Measurements from ENCODE around the gene RGS12. TPM values are rescaled to one million over a fixed set of nuclear protein-coding genes. Genes with fewer than 3 reads are reported as not detected.

The RGS12 gene
- total RNA-seq, 1 experiment from 2014 or later, result 48.5 TPM

DNA sequence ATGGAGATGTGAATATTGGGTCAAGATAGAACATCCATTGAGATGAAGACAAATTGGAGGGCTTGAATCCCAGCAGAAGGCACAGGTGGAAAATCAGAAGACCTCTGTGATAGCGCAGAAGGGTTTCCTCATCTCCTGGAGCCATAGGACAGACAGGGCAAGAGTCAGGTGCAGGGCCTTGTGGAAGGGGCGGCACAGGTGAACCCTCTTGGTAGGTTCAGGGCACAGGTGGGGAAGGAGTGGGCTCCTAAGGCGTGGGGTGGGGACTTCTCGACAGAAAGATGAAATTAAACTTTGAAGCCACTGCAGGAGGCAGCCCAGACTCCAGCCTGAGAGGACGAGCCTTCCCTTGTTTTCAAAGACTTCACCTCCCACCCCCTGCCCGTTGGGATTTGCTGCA lies 9.3 kb upstream of the RGS12 start:
- no peak overlapping the region for H3K27ac ChIP-seq
- no peaks in the 10 kb centered on the region for H3K36me3 ChIP-seq
- H3K4me3 ChIP-seq, result no peak overlapping the region
- no peak for DNase-seq (ENCODE audit: low read depth in 1 of 2, low spot score in 2 of 2)
- no peaks in the 10 kb centered on the region for H3K9me3 ChIP-seq (replicated peaks)
- H3K27me3 ChIP-seq (replicated peaks), result no peaks in the 10 kb centered on the region
- no peaks in the 10 kb centered on the region for H3K4me1 ChIP-seq (replicated peaks)

- Histone ChIP-seq H3K9me3 (replicated peaks) (no peaks in the 10 kb centered on the region), H3K4me3 (no peak overlapping the region), H3K36me3 (no peaks in the 10 kb centered on the region), H3K4me1 (replicated peaks) (no peaks in the 10 kb centered on the region), H3K27me3 (replicated peaks) (no peaks in the 10 kb centered on the region), H3K27ac (no peak overlapping the region)
- no peak for DNase-seq (ENCODE audit: low read depth in 1 of 2, low spot score in 2 of 2)
Observed at GRCh38 chr4:3283916-3284315, 8.9 kb upstream of the RGS12 start.

- H3K9me3 ChIP-seq (replicated peaks), result no peaks in the 10 kb centered on the region
- H3K4me1 ChIP-seq (replicated peaks), result no peaks in the 10 kb centered on the region
- H3K27ac ChIP-seq, result no peak overlapping the region
- no peaks in the 10 kb centered on the region for H3K27me3 ChIP-seq (replicated peaks)
- DNase-seq (ENCODE audit: low read depth in 1 of 2, low spot score in 2 of 2), result peak in 1 of 2 experiments; percentile 3
- no peak overlapping the region for H3K4me3 ChIP-seq
- H3K36me3 ChIP-seq, result no peaks in the 10 kb centered on the region
Observed at GRCh38 chr4:3284734-3285557, 7.9 kb upstream of the RGS12 start.

DNA sequence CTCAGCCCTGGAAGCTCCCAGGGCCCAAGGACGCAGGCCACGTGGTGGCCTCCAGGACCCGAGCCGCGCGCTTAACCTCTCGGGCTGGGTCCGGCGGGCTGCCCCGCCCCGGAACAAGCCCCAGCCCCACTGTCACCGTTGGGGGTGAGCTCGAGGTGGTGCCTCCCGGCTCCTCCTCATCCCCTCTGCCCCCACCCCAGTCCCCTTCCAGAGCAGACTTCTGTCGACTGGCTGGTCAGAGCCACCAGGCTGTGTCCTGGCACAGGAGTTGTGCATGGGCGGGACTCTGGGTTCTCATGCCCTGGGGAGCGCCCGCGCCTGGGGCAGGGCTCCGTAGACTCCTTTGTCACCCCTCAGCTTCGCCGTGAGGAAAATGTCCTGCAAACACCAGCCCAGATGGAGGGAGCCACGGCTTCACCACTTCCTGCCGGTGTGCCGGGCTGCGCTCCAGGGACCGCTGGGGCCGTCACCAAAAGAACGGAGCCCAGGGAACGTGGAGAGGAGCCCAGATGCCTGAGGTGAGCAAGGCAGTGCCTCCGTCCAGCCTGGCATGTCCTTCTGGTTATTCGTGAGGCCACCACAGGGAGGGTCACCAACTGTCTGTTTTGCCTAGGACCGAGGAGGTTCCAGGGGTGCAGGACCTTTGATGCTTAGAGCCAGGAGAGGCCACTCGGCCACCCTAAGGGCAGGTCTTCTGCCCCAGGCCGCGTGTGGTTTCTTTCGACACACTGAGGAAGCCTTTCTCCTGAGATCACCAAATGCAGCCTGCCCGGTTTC lies 7.1 kb upstream of the RGS12 start:
- no peaks in the 10 kb centered on the region for H3K9me3 ChIP-seq (replicated peaks)
- H3K4me1 ChIP-seq (replicated peaks), result no peaks in the 10 kb centered on the region
- H3K27me3 ChIP-seq (replicated peaks), result no peaks in the 10 kb centered on the region
- no peak overlapping the region for H3K27ac ChIP-seq
- peak in 1 of 2 experiments; percentile 19 for DNase-seq (ENCODE audit: low read depth in 1 of 2, low spot score in 2 of 2)
- H3K36me3 ChIP-seq, result no peaks in the 10 kb centered on the region
- H3K4me3 ChIP-seq, result no peak overlapping the region

DNA sequence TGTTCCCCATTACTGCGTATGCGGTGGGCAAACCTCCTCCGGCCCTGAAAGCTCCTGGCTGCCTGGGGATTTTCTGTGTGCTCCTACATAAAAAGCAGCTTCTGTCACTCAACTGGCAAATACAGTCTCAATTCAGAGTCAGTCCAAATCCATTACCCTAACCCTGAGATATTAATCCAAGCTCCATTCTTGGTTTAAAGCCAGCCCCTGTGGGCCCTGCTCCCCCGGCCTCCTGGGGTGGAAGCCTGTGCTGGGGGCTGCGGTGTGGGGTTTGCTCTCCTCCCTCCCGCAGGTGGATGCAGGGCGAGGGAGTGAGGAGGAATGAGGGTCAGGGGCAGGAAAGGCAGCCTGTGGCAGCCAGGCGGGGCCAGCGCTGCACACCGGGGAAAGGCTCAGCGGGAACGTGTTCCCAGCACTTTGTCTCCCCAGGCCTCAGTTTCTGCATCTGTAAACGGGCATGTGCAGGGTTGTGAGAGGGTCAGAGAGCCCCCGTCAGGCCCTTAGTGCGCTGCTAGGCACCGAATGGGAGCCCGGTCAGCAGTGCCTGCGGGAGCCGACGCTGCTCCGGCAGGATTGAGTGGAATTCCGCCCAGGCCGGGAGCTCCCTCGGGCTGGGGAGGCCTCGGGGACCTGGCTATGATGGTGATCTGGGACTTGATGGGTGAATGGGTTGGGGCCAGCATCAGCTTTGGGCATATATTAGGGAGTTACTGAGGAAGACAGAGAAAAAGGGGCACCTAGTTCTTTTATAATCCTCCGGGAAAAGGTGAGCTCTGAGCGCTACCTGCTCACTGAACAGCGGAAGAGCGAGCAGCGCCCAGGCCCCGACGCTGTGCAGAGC lies 6.3 kb upstream of the RGS12 start:
- peak in 1 of 2 experiments; percentile 11 for DNase-seq (ENCODE audit: low read depth in 1 of 2, low spot score in 2 of 2)
- Histone ChIP-seq H3K27me3 (replicated peaks) (no peaks in the 10 kb centered on the region), H3K4me3 (no peak overlapping the region), H3K36me3 (no peaks in the 10 kb centered on the region), H3K27ac (no peak overlapping the region), H3K9me3 (replicated peaks) (no peaks in the 10 kb centered on the region), H3K4me1 (replicated peaks) (peaks cover 2% of the 10 kb centered on the region)

- H3K9me3 ChIP-seq (replicated peaks), result no peaks in the 10 kb centered on the region
- DNase-seq (ENCODE audit: low read depth in 1 of 2, low spot score in 2 of 2), result peak in 1 of 2 experiments; percentile 22
- peaks cover 6% of the 10 kb centered on the region for H3K4me1 ChIP-seq (replicated peaks)
- H3K27ac ChIP-seq, result no peak overlapping the region
- H3K4me3 ChIP-seq, result no peak overlapping the region
- no peaks in the 10 kb centered on the region for H3K27me3 ChIP-seq (replicated peaks)
- H3K36me3 ChIP-seq, result peaks cover 4% of the 10 kb centered on the region; the same call in 1 of the 2 replicates
Observed at GRCh38 chr4:3287271-3287971, 5.4 kb upstream of the RGS12 start.

DNA sequence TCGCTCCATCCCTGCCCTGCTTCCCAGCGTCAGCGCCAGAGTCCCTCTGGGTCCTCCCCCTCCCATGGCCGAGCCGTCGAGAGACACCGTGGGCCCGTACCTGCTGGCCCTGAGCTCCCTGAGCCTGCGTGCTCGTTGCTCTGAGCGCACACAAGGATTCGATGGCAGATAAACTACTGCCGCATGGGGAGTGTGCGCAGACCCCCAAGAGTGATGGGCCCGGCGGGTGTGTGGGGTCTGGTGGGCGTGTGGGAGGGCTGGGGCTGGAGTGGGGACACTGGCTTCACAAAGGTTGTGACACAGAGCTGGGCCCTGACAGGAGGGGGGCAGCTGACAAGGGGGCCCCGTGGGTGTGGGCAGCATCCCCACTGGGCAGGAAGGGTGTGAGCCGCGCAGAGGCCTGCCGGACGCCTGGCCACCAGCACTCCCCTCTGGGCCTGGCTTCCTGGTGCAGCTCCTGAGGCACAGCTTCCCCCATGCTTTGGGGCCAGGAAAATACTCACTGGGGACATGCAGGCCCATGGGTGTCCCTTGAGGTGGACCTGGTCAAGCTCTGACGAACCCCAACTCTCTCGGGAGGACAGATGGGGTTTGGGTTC lies 4.8 kb upstream of the RGS12 start:
- H3K36me3 ChIP-seq, result peaks cover 5% of the 10 kb centered on the region; the same call in 1 of the 2 replicates
- H3K9me3 ChIP-seq (replicated peaks), result no peaks in the 10 kb centered on the region
- H3K27me3 ChIP-seq (replicated peaks), result no peaks in the 10 kb centered on the region
- no peak overlapping the region for H3K4me3 ChIP-seq
- peak in 1 of 2 experiments; percentile 25 for DNase-seq (ENCODE audit: low read depth in 1 of 2, low spot score in 2 of 2)
- peaks cover 6% of the 10 kb centered on the region for H3K4me1 ChIP-seq (replicated peaks)
- H3K27ac ChIP-seq, result no peak overlapping the region

GRCh38 chr4:3288571-3289094 lies 4.2 kb upstream of the RGS12 start:
- Histone ChIP-seq H3K4me1 (replicated peaks) (peaks cover 6% of the 10 kb centered on the region), H3K4me3 (no peak overlapping the region)

DNA sequence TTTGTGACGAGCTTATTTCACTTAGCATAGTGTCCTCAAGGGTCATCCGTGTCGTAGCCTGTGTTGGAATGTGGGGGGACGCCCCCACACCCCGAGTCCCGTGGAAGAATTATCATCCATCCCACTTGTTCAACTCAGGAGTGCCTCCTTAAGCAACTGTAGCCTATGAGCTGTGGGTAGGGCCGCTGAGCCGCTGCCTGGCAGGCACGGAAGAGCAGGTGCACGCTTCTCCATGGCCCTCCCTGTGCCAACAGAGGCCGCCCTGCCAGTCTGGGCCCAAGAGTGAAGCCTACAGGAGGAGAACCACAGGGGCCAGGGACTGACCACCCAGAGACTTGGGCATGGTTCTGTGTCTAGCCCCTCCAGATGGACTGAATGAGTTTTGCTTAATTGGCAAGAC lies 2.3 kb upstream of the RGS12 start:
- Histone ChIP-seq H3K27me3 (replicated peaks) (no peaks in the 10 kb centered on the region), H3K36me3 (peaks cover 5% of the 10 kb centered on the region; the same call in 1 of the 2 replicates), H3K27ac (no peak overlapping the region), H3K4me1 (replicated peaks) (peaks cover 11% of the 10 kb centered on the region), H3K9me3 (replicated peaks) (no peaks in the 10 kb centered on the region), H3K4me3 (no peak overlapping the region)
- DNase-seq (ENCODE audit: low read depth in 1 of 2, low spot score in 2 of 2), result peak in 1 of 2 experiments; percentile 16

More at GRCh38 chr4:3288571-3289094, 4.2 kb upstream of the RGS12 start:
- H3K36me3 ChIP-seq, result peaks cover 5% of the 10 kb centered on the region; the same call in 1 of the 2 replicates
- H3K27me3 ChIP-seq (replicated peaks), result no peaks in the 10 kb centered on the region
- no peaks in the 10 kb centered on the region for H3K9me3 ChIP-seq (replicated peaks)
- H3K27ac ChIP-seq, result no peak overlapping the region
- DNase-seq (ENCODE audit: low read depth in 1 of 2, low spot score in 2 of 2), result peak in 1 of 2 experiments; percentile 24

DNA sequence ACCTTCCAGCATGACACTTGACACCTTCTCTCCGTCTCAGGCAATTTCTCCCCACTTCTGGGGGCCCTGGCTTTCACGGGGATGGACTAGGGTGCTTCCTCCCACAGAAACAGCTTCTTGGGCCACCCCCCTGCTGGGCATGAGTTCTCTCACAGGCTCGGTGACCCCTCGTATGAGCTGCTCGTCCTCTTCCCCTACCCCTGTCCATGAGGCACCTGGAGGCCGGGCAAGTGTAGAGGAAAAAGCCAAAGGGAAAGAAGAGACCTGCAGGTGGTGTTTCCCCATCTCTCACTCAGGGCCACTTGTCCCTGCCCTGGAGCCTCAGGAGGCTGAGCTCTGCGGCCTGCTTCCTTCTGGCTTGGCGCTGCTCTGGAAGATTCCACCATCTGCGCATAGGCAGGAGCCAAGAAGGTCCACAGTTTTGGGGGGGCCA lies 1.9 kb upstream of the RGS12 start:
- DNase-seq (ENCODE audit: low read depth in 1 of 2, low spot score in 2 of 2), result peak in 1 of 2 experiments; percentile 13
- Histone ChIP-seq H3K9me3 (replicated peaks) (no peaks in the 10 kb centered on the region), H3K27ac (no peak overlapping the region), H3K4me3 (no peak overlapping the region), H3K36me3 (peaks cover 5% of the 10 kb centered on the region; the same call in 1 of the 2 replicates), H3K27me3 (replicated peaks) (no peaks in the 10 kb centered on the region), H3K4me1 (replicated peaks) (peaks cover 11% of the 10 kb centered on the region)

GRCh38 chr4:3291411-3291968 lies 1.3 kb upstream of the RGS12 start:
- H3K9me3 ChIP-seq (replicated peaks), result no peaks in the 10 kb centered on the region
- peak overlapping the region; percentile 51; the same call in 1 of the 2 replicates for H3K27ac ChIP-seq
- H3K27me3 ChIP-seq (replicated peaks), result no peaks in the 10 kb centered on the region
- H3K4me1 ChIP-seq (replicated peaks), result peaks cover 11% of the 10 kb centered on the region
- H3K36me3 ChIP-seq, result peaks cover 5% of the 10 kb centered on the region; the same call in 1 of the 2 replicates
- H3K4me3 ChIP-seq, result peak overlapping the region; percentile 75
- no peak for DNase-seq (ENCODE audit: low read depth in 1 of 2, low spot score in 2 of 2)

DNA sequence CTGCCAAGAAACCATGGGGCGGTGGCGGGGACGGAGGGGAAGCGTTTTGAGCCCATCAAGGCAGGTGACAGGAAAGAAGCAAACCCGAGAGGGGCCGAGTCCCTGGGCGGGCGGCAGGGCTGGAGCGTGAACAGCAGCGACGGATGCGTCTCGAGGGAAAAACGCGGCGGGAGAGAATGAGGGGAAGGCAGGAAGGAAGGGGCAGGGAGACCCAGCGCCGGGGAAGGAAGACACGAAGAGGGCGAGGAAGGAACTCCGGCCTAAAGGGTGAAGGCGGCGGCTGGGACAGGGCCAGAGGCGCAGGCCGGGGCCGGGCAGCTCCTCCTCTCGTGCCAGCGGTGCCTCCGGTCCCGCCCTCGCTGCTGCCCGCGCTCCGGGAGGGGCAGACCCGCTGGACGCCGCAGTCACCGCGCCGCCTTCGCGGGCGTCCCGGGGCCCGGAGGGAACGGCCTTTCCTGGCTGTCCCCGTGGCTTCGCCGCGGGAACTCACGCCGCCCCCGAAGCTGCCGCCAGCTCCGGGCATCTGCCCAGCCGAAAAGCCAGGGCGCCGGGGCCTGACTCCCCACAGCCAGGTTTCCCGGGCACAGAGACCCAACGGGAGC lies 751 bp upstream of the RGS12 start:
- Histone ChIP-seq H3K9me3 (replicated peaks) (no peaks in the 10 kb centered on the region), H3K27ac (peak overlapping the region; percentile 51), H3K4me3 (peak overlapping the region; percentile 75), H3K36me3 (peaks cover 5% of the 10 kb centered on the region; the same call in 1 of the 2 replicates), H3K27me3 (replicated peaks) (no peaks in the 10 kb centered on the region), H3K4me1 (replicated peaks) (peaks cover 11% of the 10 kb centered on the region)
- peak; percentile 41 to 75 for DNase-seq (ENCODE audit: low read depth in 1 of 2, low spot score in 2 of 2)
